Endodermal cell (in vitro differentiated cells): ENCODE measurements around the gene RFPL3. TPM values are rescaled to one million over a fixed set of nuclear protein-coding genes. Genes with fewer than 3 reads are reported as not detected.

Source experiments
- DNase-seq: peaks from one replicate; pipeline ENCODE4 v3.0.0-alpha.2; 2017
- H3K27ac ChIP-seq: 2 replicates; pipeline ENCODE4 v1.5.1; 2013; ENCODE audit warnings: mild to moderate bottlenecking, low read depth, low read length, moderate library complexity
- H3K27me3 ChIP-seq: 2 replicates; pipeline ENCODE4 v1.6.1; 2013; ENCODE audit warnings: mild to moderate bottlenecking, low read length, moderate library complexity; ENCODE audit not compliant: insufficient read depth, control insufficient read depth, poor library complexity, severe bottlenecking
- H3K36me3 ChIP-seq: 2 replicates; pipeline ENCODE4 v1.7.0; 2013; ENCODE audit warnings: mild to moderate bottlenecking, low read length, moderate library complexity; ENCODE audit not compliant: control insufficient read depth, insufficient read depth
- H3K4me1 ChIP-seq: one replicate; pipeline ENCODE4 v1.7.0; 2013; ENCODE audit warnings: low read length; ENCODE audit not compliant: control insufficient read depth, insufficient read depth
- H3K4me3 ChIP-seq: 2 replicates; pipeline ENCODE4 v1.5.1; 2013; ENCODE audit warnings: mild to moderate bottlenecking, low read length, moderate library complexity
- H3K9ac ChIP-seq: 2 replicates; pipeline ENCODE4 v1.6.1; 2013; ENCODE audit warnings: mild to moderate bottlenecking, low read length, moderate library complexity; ENCODE audit not compliant: poor library complexity, severe bottlenecking; ENCODE audit errors: extremely low read depth
- H3K9me3 ChIP-seq: 2 replicates; pipeline ENCODE4 v1.6.1; 2013; ENCODE audit warnings: mild to moderate bottlenecking, low read length, moderate library complexity; ENCODE audit not compliant: control insufficient read depth
- H3K27ac Mint-ChIP-seq: 2 replicates; pipeline ENCODE4 v1.8.0; 2020; ENCODE audit warnings: mixed read lengths
- H3K27me3 Mint-ChIP-seq: 2 replicates; pipeline ENCODE4 v1.8.0; 2021; ENCODE audit warnings: mild to moderate bottlenecking, mixed read lengths; ENCODE audit not compliant: insufficient read depth
- H3K36me3 Mint-ChIP-seq: 2 replicates; pipeline ENCODE4 v1.8.0; 2020; ENCODE audit warnings: low read depth, mixed read lengths
- H3K4me1 Mint-ChIP-seq: 2 replicates; pipeline ENCODE4 v1.8.0; 2020; ENCODE audit warnings: mixed read lengths
- H3K4me3 Mint-ChIP-seq: 2 replicates; pipeline ENCODE4 v1.8.0; 2020; ENCODE audit warnings: mild to moderate bottlenecking, moderate library complexity, mixed read lengths
- H3K9me3 Mint-ChIP-seq: 2 replicates; pipeline ENCODE4 v1.8.0; 2020; ENCODE audit warnings: mild to moderate bottlenecking, mixed read lengths
- WGBS, 2 experiments: methylation state at CpG; one replicate each; pipeline versions ENCODE4 v1.1.5 to v1.1.7; 2013; ENCODE audit warnings: missing lambda C conversion rate in 2 of 2, mixed read lengths in 1 of 2; ENCODE audit not compliant: insufficient coverage in 1 of 2, insufficient read length in 1 of 2; 5-methylcytosine and 5-hydroxymethylcytosine counted together
- total RNA-seq, 2 donors: library from RNA; stranded (reverse); fragmentation: NEBNext Ultra II Directional in 1 of 2; extraction: Animal tissue kit (Norgen Biotek cat#: 25700) in 1 of 2; gene quantifications; 2 replicates in 1 of 2; 3 replicates in 1 of 2; pipeline ENCODE4 v1.2.1, GENCODE V29; 2021
- TF ChIP-seq, protein P1 (sequence below): fragments of 200-600 bp; sonication (generic); conservative IDR thresholded peaks from 2 replicates; pipeline ENCODE4 v1.5.0; 2021; ENCODE audit warnings: antibody characterized with exemption, mild to moderate bottlenecking

RFPL3 gene
- total RNA-seq, 2 donors from 2014 or later = not detected

DNA sequence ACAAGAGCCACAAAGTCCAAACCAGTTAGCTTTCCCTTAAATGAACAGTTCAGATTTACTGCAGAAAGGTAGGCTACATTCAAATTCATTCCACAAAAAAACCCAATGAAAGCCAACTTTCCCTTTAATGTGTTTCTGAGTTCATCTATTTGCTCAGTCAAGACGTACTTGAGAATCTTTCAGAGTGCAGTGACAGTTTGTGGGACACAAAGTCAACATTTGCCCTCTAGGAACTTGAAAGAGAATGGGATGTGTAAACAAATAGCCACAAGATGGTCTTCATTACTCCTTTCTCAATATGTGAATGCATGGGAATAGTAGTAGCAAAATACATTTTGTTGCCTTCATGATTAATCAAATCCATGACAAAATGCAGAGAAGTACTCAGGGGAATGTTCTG is 38.6 kb downstream of the RFPL3 start:
- Histone ChIP-seq H3K4me3 (no peak overlapping the region), H3K4me1 (no peaks in the 10 kb centered on the region), H3K27ac (no peak overlapping the region), H3K9me3 (no peaks in the 10 kb centered on the region), H3K36me3 (peaks cover 93% of the 10 kb centered on the region), H3K9ac (no peak overlapping the region), H3K27me3 (no peaks in the 10 kb centered on the region)
- Mint-ChIP-seq H3K4me3 (no peak overlapping the region), H3K27ac (no peak overlapping the region), H3K4me1 (no peaks in the 10 kb centered on the region), H3K9me3 (no peaks in the 10 kb centered on the region), H3K36me3 (peaks cover 84% of the 10 kb centered on the region), H3K27me3 (no peaks in the 10 kb centered on the region)
- TF ChIP-seq, protein P1, sequence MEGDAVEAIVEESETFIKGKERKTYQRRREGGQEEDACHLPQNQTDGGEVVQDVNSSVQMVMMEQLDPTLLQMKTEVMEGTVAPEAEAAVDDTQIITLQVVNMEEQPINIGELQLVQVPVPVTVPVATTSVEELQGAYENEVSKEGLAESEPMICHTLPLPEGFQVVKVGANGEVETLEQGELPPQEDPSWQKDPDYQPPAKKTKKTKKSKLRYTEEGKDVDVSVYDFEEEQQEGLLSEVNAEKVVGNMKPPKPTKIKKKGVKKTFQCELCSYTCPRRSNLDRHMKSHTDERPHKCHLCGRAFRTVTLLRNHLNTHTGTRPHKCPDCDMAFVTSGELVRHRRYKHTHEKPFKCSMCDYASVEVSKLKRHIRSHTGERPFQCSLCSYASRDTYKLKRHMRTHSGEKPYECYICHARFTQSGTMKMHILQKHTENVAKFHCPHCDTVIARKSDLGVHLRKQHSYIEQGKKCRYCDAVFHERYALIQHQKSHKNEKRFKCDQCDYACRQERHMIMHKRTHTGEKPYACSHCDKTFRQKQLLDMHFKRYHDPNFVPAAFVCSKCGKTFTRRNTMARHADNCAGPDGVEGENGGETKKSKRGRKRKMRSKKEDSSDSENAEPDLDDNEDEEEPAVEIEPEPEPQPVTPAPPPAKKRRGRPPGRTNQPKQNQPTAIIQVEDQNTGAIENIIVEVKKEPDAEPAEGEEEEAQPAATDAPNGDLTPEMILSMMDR = no peak
- WGBS, 2 experiments = 96 to 100% methylated on average over 1 of the region's 1 CpG
- DNase-seq = no peak

DNA sequence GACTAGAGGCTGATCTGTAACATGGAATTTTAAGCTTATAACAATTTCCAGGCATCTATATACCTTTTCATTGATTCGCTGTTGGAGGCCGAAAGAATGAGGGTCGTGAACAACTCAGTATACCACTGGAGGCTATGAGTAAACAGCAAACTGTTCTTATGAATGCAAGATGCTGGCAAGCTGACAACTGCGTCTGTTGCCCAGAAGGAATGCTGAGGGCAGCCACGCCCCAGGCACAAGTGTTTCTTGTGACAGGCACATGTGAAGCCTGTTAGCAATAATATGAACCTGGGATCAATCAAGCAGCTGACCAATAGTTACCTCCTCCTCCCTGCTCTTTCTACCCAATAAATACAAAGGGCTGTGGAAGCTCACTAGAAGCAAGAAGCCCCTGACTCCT is 39.1 kb downstream of the RFPL3 start:
- 92 to 96% methylated on average over 4 to 5 of the region's 5 CpGs for WGBS, 2 experiments
- H3K4me3 ChIP-seq = no peak overlapping the region
- Mint-ChIP-seq H3K36me3 (peaks cover 84% of the 10 kb centered on the region), H3K4me1 (no peaks in the 10 kb centered on the region), H3K27ac (no peak overlapping the region), H3K9me3 (no peaks in the 10 kb centered on the region), H3K4me3 (no peak overlapping the region), H3K27me3 (no peaks in the 10 kb centered on the region)
- no peaks in the 10 kb centered on the region for H3K4me1 ChIP-seq
- no peaks in the 10 kb centered on the region for H3K27me3 ChIP-seq
- no peak overlapping the region for H3K9ac ChIP-seq
- no peaks in the 10 kb centered on the region for H3K9me3 ChIP-seq
- no peak overlapping the region for H3K27ac ChIP-seq
- peaks cover 97% of the 10 kb centered on the region for H3K36me3 ChIP-seq
- DNase-seq = no peak
- TF ChIP-seq, protein P1 = no peak

DNA sequence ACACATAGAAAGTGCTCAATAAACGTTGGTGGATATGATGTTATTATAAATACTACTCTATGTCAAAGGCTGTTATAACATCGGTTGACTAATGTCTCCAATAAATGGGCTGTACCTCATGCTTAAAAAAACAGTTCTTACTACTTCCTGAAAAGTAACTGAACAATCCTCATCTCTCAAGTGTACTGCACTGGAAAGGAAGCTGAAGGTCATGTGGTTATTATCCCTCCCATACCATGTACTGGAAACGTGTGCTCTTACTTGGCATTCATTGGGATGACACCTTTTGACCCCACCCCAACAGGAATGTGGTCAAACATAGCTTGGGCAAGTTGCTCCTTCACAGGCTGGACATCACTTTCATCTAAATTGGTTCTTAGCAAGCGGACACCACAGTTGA is 43.8 kb downstream of the RFPL3 start:
- Mint-ChIP-seq H3K36me3 (peaks cover 75% of the 10 kb centered on the region), H3K27me3 (no peaks in the 10 kb centered on the region)
- WGBS, 2 experiments = 89 to 100% methylated on average over 1 to 3 of the region's 4 CpGs

More for the DNA sequence above, 43.8 kb downstream of the RFPL3 start:
- Histone ChIP-seq H3K4me1 (no peaks in the 10 kb centered on the region), H3K27ac (no peak overlapping the region), H3K9ac (no peak overlapping the region), H3K4me3 (no peak overlapping the region), H3K9me3 (no peaks in the 10 kb centered on the region), H3K27me3 (no peaks in the 10 kb centered on the region), H3K36me3 (peaks cover 89% of the 10 kb centered on the region)
- H3K4me3 Mint-ChIP-seq = no peak overlapping the region
- DNase-seq = no peak
- no peaks in the 10 kb centered on the region for H3K4me1 Mint-ChIP-seq
- TF ChIP-seq, protein P1 = no peak
- no peak overlapping the region for H3K27ac Mint-ChIP-seq
- no peaks in the 10 kb centered on the region for H3K9me3 Mint-ChIP-seq
